HCT116 (cell line): ENCODE data around the gene STX10. TPM values are rescaled to one million over a fixed set of nuclear protein-coding genes. Genes with fewer than 3 reads are reported as not detected.
A peak's percentile ranks its signal among the peaks of the same experiment; 100 is the strongest.

Experiments
- ATAC-seq: fragments of 200-7000 bp; cut with Tn5 transposase; 2 replicates; pipeline ENCODE4 v1.9.1; 2020; ENCODE audit warnings: mild to moderate bottlenecking, moderate library complexity
- BruUV-seq: library from RNA; stranded (reverse); fragments of 400-500 nt; replicated peaks from 2 replicates; lab custom pipeline; 2021; lab: Mats Ljungman, UMichigan
- CTCF ChIA-PET: fragments of 300-600 bp; sonication (Branson Sonifier 250); formaldehyde crosslinking; loops from one replicate; lab custom pipeline; 2021; ENCODE audit warnings: antibody characterized with exemption; lab: Charles Lee
- POLR2A ChIA-PET: fragments of 300-600, 350-600 bp; sonication (Branson Sonifier 250); formaldehyde crosslinking; loops from one replicate; lab custom pipeline; 2021; ENCODE audit warnings: antibody characterized with exemption; lab: Charles Lee
- RAD21 ChIA-PET, 2 experiments: fragments of 300-600 bp; sonication (Branson Sonifier 250); formaldehyde crosslinking; loops; one replicate each; lab custom pipeline; 2023; ENCODE audit warnings: low total read pairs in 2 of 2; ENCODE audit not compliant: uncharacterized antibody in 2 of 2, unreplicated experiment in 2 of 2, low non-redundant PET in 1 of 2; lab: Charles Lee
- DNase-seq: peaks from one replicate; pipeline ENCODE4 v3.0.0-alpha.2; 2010; ENCODE audit warnings: low read depth, low spot score
- H2AFZ ChIP-seq: fragments of 200-600 bp; shearing (Covaris generic), sonication (generic); 2 replicates; pipeline ENCODE4 v1.6.1; 2017; ENCODE audit warnings: low read depth, mixed run types, mixed read lengths, antibody characterized with exemption, low read length; ENCODE audit not compliant: poor library complexity, severe bottlenecking
- H3K27ac ChIP-seq: 2 replicates; pipeline ENCODE4 v1.5.1; 2012; ENCODE audit warnings: low read depth, low read length
- H3K27me3 ChIP-seq: fragments of 200-600 bp; sonication (generic); 2 replicates; pipeline ENCODE4 v1.6.1; 2016; ENCODE audit warnings: mixed run types, low read length, mixed read lengths; ENCODE audit not compliant: insufficient read depth
- H3K36me3 ChIP-seq, 2 experiments: fragments of 200-500 bp in 1 of 2; fragments of 200-600 bp in 1 of 2; sonication (Bioruptor generic) in 1 of 2; sonication (generic) in 1 of 2; 2 replicates each; pipeline versions ENCODE4 v1.5.1 to v1.6.1; 2014 to 2016; ENCODE audit warnings: low read length in 2 of 2, inconsistent platforms in 1 of 2, mixed read lengths in 1 of 2, mixed run types in 1 of 2; ENCODE audit not compliant: insufficient read depth in 2 of 2, control insufficient read depth in 1 of 2
- H3K4me1 ChIP-seq, 2 experiments: fragments of 200-600 bp in 1 of 2; sonication (generic) in 1 of 2; 2 replicates each; pipeline versions ENCODE4 v1.5.1 to v1.6.1; 2012 to 2017; ENCODE audit warnings: low read length in 2 of 2, inconsistent platforms in 1 of 2, mild to moderate bottlenecking in 1 of 2, mixed read lengths in 1 of 2, mixed run types in 1 of 2, moderate library complexity in 1 of 2; ENCODE audit not compliant: insufficient read depth in 2 of 2, control insufficient read depth in 1 of 2
- H3K4me2 ChIP-seq: fragments of 200-600 bp; sonication (generic); 2 replicates; pipeline ENCODE4 v1.6.1; 2017; ENCODE audit warnings: mixed run types, low read length, mixed read lengths
- H3K4me3 ChIP-seq, 2 experiments: fragments of 200-600 bp in 1 of 2; sonication (generic) in 1 of 2; replicated peaks in 1 of 2; 2 replicates each; pipeline ENCODE4 v1.5.1; 2011 to 2016; ENCODE audit warnings: low read length in 2 of 2, control low read depth in 1 of 2, low read depth in 1 of 2, mild to moderate bottlenecking in 1 of 2, mixed read lengths in 1 of 2, mixed run types in 1 of 2
- H3K79me2 ChIP-seq: fragments of 200-600 bp; sonication (generic); 2 replicates; pipeline ENCODE4 v1.6.1; 2017; ENCODE audit warnings: mild to moderate bottlenecking, mixed run types, low read length, moderate library complexity, mixed read lengths; ENCODE audit not compliant: insufficient read depth
- H3K9ac ChIP-seq: fragments of 200-600 bp; sonication (generic); 2 replicates; pipeline ENCODE4 v1.6.1; 2016; ENCODE audit warnings: low read length, mixed read lengths
- H3K9me2 ChIP-seq: fragments of 200-600 bp; sonication (generic), shearing (Covaris generic); 2 replicates; pipeline ENCODE4 v1.6.1; 2017; ENCODE audit warnings: mixed run types, mild to moderate bottlenecking, moderate library complexity; ENCODE audit not compliant: insufficient read depth
- H3K9me3 ChIP-seq, 2 experiments: fragments of 200-500 bp in 1 of 2; fragments of 200-600 bp in 1 of 2; sonication (Bioruptor generic) in 1 of 2; sonication (generic) in 1 of 2; 2 replicates each; pipeline ENCODE4 v1.6.1; 2014 to 2017; ENCODE audit warnings: low read length in 2 of 2, mixed read lengths in 2 of 2, inconsistent platforms in 1 of 2, low read depth in 1 of 2, mild to moderate bottlenecking in 1 of 2, mixed run types in 1 of 2, moderate library complexity in 1 of 2; ENCODE audit not compliant: control insufficient read depth in 1 of 2, insufficient read depth in 1 of 2
- H4K20me1 ChIP-seq: fragments of 200-600 bp; sonication (generic), shearing (Covaris generic); 2 replicates; pipeline ENCODE4 v1.6.1; 2017; ENCODE audit warnings: mixed run types, mild to moderate bottlenecking, moderate library complexity; ENCODE audit not compliant: insufficient read depth
- CBX3 ChIP-seq: IDR thresholded peaks from 2 replicates; pipeline ENCODE4 v1.6.1; 2012; ENCODE audit warnings: low read depth
- CTCF ChIP-seq, 3 experiments: fragments of 200-600 bp in 1 of 3; sonication (generic) in 1 of 3; IDR thresholded peaks in 2 of 3; conservative IDR thresholded peaks in 1 of 3; 2 replicates each; pipeline ENCODE4 v1.5.1; 2012 to 2017; ENCODE audit warnings: low read depth in 2 of 3, low read length in 2 of 3, antibody characterized with exemption in 1 of 3, borderline replicate concordance in 1 of 3, control low read depth in 1 of 3, mild to moderate bottlenecking in 1 of 3, mixed read lengths in 1 of 3, mixed run types in 1 of 3, moderate library complexity in 1 of 3; ENCODE audit not compliant: insufficient read depth in 1 of 3
- EZH2 ChIP-seq: fragments of 200-600 bp; sonication (generic); IDR thresholded peaks from 2 replicates; pipeline ENCODE4 v1.6.1; 2017; ENCODE audit warnings: antibody characterized with exemption, mixed run types
- POLR2A ChIP-seq: IDR thresholded peaks from 2 replicates; pipeline ENCODE4 v1.7.0; 2011; ENCODE audit warnings: borderline replicate concordance; ENCODE audit not compliant: insufficient read depth, insufficient read length; ENCODE audit errors: extremely low read depth
- SP1 ChIP-seq: IDR thresholded peaks from 2 replicates; pipeline ENCODE4 v1.6.1; 2012; ENCODE audit warnings: low read depth
- TCF7L2 ChIP-seq: IDR thresholded peaks from 2 replicates; pipeline ENCODE4 v1.7.0; 2011; ENCODE audit warnings: borderline replicate concordance, inconsistent platforms; ENCODE audit not compliant: insufficient read depth, insufficient read length; ENCODE audit errors: extremely low read depth
- ZFX ChIP-seq: fragments of 450-650 bp; IDR thresholded peaks from 2 replicates; pipeline ENCODE4 v1.6.1; 2017
- ZNF274 ChIP-seq: fragments of 200-500 bp; sonication (Bioruptor generic); IDR thresholded peaks from 2 replicates; pipeline ENCODE4 v1.6.1; 2014; ENCODE audit warnings: mild to moderate bottlenecking, low read depth, low read length, inconsistent platforms
- intact Hi-C: fragments of 100-400 bp; cut with micrococcal nuclease; formaldehyde crosslinking; loops from 2 replicates; pipeline ENCODE4 v1.10.0; 2022
- total RNA-seq: library from RNA; stranded (reverse); gene quantifications from one replicate; pipeline ENCODE4 v1.2.1, GENCODE V29; 2021; ENCODE audit not compliant: unreplicated experiment
- TF ChIP-seq, protein P1 (sequence below): IDR thresholded peaks from 2 replicates; pipeline ENCODE4 v1.6.1; 2012; ENCODE audit warnings: low read depth
- TF ChIP-seq, protein P2 (sequence below): IDR thresholded peaks from 2 replicates; pipeline ENCODE4 v1.6.1; 2011; ENCODE audit warnings: mild to moderate bottlenecking, low read length, moderate library complexity; ENCODE audit not compliant: insufficient replicate concordance; ENCODE audit errors: extremely low read depth
- TF ChIP-seq, protein P3 (sequence below): IDR thresholded peaks from 2 replicates; pipeline ENCODE4 v1.6.1; 2012

The STX10 gene
- total RNA-seq, 1 experiment from 2014 or later, result 149 TPM

DNA sequence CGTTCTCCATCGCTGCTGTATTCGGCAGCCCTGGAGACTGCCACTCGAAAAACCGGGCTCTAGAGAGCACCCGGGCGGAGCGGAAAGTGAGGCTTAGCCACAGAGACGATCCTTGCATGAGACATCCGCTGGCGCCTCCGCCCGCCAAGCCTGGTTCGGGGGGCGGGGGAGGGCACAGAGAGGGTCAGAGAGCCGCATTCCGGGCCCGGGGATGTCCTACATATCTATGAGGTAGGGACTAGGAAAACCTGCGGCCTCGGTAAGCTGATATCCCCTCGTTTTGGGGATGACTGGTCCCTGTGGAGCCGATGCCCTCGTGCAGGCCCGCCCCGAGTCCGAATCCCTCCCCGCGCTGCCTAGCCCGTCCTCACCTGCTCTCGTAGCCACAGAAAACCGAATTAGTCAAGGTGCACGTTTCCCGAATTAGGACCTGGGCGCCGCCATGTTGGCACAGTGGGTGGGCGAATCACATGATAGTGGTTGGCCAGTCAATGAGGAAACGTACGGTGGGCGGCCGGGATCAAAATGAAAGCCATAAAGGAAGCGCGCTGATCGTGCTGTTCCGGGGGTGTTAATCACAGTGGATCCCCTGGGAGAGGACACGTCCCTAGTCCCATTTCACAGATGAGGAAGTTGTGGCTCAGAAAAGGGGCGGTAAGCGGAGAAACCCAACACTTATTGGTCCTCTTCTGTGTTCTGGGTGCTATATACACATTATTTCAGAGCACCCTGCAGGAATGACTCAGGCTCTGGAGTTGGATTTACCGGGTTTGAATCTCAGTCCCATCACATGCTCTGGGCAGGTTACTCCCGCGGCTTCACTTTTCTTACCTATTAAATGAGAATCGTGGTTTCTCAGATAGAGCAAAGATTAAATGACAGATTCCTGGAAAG lies 33.6 kb downstream of the STX10 start, which contains the start of gene TRMT1 (continued):
- TF ChIP-seq CTCF (IDR thresholded peaks at IDR 0.05 in 2 of 3, conservative IDR thresholded peaks at IDR 0.05 in 1 of 3; ENCODE audit: borderline replicate concordance in 1 of 3, insufficient read depth in 1 of 3, low read depth in 2 of 3, low read length in 2 of 3) (no peak), TCF7L2 (peak; percentile 68), ZNF274 (no peak)

- DNase-seq, result no peak
- H3K27ac ChIP-seq, result peak overlapping the region; percentile 100
- no peak for ATAC-seq
- BruUV-seq, result no TSS peak
- peak overlapping the region; percentile 97 to 98 for H3K4me3 ChIP-seq
- peaks cover 6% of the 10 kb centered on the region; the same call in 1 of the 2 replicates for H4K20me1 ChIP-seq
- H3K79me2 ChIP-seq, result peaks cover 65% of the 10 kb centered on the region
- ChIA-PET RAD21 (no interaction called here), CTCF (no interaction called here), POLR2A (interaction anchor here (1.0 kb wide), 1 partner anchor 37 kb away, joined by 3 read pairs; no protein-coding TSS in a partner anchor)
- H3K9me3 ChIP-seq, result no peaks in the 10 kb centered on the region
- peaks cover 21 to 33% of the 10 kb centered on the region in 2 experiments; a peak in 3 of 4 replicates for H3K4me1 ChIP-seq
- H2AFZ ChIP-seq, result no peak overlapping the region
- intact Hi-C loops, result loop anchor here (2.0 to 5.0 kb wide), 2 partner anchors 35 to 146 kb away; partner anchors contain the start of genes IER2 and STX10
- H3K36me3 ChIP-seq, result peaks cover 8 to 29% of the 10 kb centered on the region in 2 experiments; a peak in 3 of 4 replicates
- H3K9me2 ChIP-seq, result no peaks in the 10 kb centered on the region
- H3K9ac ChIP-seq, result peak overlapping the region; percentile 98
- H3K27me3 ChIP-seq, result no peaks in the 10 kb centered on the region
- H3K4me2 ChIP-seq, result peak overlapping the region; percentile 91
- no peak for TF ChIP-seq EZH2
- TF ChIP-seq, protein P1, sequence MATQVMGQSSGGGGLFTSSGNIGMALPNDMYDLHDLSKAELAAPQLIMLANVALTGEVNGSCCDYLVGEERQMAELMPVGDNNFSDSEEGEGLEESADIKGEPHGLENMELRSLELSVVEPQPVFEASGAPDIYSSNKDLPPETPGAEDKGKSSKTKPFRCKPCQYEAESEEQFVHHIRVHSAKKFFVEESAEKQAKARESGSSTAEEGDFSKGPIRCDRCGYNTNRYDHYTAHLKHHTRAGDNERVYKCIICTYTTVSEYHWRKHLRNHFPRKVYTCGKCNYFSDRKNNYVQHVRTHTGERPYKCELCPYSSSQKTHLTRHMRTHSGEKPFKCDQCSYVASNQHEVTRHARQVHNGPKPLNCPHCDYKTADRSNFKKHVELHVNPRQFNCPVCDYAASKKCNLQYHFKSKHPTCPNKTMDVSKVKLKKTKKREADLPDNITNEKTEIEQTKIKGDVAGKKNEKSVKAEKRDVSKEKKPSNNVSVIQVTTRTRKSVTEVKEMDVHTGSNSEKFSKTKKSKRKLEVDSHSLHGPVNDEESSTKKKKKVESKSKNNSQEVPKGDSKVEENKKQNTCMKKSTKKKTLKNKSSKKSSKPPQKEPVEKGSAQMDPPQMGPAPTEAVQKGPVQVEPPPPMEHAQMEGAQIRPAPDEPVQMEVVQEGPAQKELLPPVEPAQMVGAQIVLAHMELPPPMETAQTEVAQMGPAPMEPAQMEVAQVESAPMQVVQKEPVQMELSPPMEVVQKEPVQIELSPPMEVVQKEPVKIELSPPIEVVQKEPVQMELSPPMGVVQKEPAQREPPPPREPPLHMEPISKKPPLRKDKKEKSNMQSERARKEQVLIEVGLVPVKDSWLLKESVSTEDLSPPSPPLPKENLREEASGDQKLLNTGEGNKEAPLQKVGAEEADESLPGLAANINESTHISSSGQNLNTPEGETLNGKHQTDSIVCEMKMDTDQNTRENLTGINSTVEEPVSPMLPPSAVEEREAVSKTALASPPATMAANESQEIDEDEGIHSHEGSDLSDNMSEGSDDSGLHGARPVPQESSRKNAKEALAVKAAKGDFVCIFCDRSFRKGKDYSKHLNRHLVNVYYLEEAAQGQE, result no peak
- TF ChIP-seq, protein P2, sequence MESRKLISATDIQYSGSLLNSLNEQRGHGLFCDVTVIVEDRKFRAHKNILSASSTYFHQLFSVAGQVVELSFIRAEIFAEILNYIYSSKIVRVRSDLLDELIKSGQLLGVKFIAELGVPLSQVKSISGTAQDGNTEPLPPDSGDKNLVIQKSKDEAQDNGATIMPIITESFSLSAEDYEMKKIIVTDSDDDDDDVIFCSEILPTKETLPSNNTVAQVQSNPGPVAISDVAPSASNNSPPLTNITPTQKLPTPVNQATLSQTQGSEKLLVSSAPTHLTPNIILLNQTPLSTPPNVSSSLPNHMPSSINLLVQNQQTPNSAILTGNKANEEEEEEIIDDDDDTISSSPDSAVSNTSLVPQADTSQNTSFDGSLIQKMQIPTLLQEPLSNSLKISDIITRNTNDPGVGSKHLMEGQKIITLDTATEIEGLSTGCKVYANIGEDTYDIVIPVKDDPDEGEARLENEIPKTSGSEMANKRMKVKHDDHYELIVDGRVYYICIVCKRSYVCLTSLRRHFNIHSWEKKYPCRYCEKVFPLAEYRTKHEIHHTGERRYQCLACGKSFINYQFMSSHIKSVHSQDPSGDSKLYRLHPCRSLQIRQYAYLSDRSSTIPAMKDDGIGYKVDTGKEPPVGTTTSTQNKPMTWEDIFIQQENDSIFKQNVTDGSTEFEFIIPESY, result no peak
- TF ChIP-seq CTCF (IDR thresholded peaks at IDR 0.05 in 2 of 3, conservative IDR thresholded peaks at IDR 0.05 in 1 of 3; ENCODE audit: borderline replicate concordance in 1 of 3, insufficient read depth in 1 of 3, low read depth in 2 of 3, low read length in 2 of 3), result no peak
- no peak for TF ChIP-seq POLR2A
- TF ChIP-seq SP1, result no peak
- no peak for TF ChIP-seq CBX3
- TF ChIP-seq, protein P3, sequence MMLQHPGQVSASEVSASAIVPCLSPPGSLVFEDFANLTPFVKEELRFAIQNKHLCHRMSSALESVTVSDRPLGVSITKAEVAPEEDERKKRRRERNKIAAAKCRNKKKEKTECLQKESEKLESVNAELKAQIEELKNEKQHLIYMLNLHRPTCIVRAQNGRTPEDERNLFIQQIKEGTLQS, result no peak
- TF ChIP-seq ZFX, result no peak
Observed at GRCh38 chr19:13115936-13116281, 34.3 kb downstream of the STX10 start.
